Mammary epithelial cell (primary cell): Measurements from ENCODE around the gene TXNRD1.

ENCODE experiments used
- CTCF ChIP-seq, 2 donors: IDR thresholded peaks in 1 of 2; conservative IDR thresholded peaks in 1 of 2; 2 replicates each; pipeline ENCODE4 v1.5.1; 2011 to 2012; ENCODE audit warnings: inconsistent platforms in 2 of 2, low read length in 2 of 2, mild to moderate bottlenecking in 2 of 2, control low read depth in 1 of 2, low read depth in 1 of 2; ENCODE audit not compliant: insufficient read depth in 1 of 2; ENCODE audit errors: extremely low read depth in 1 of 2
- EZH2 ChIP-seq: IDR thresholded peaks from 2 replicates; pipeline ENCODE4 v1.6.1; 2012; ENCODE audit warnings: low read length, inconsistent platforms, borderline replicate concordance

- TF ChIP-seq CTCF (conservative IDR thresholded peaks at IDR 0.05 in 1 of 2, IDR thresholded peaks at IDR 0.05 in 1 of 2; ENCODE audit: extremely low read depth in 1 of 2, insufficient read depth in 1 of 2, low read depth in 1 of 2, low read length in 2 of 2) (no peak), EZH2 (no peak)
Observed at GRCh38 chr12:104276273-104277131, 60.9 kb downstream of the TXNRD1 start.
